ENCODE measurements around the gene SDHAF2.

Gene SDHAF2

GRCh38 chr11:61480261-61480993 is 50.5 kb downstream of the SDHAF2 start:
- DNase-seq (ENCODE audit: low read depth), result no peak
- no peak for TF ChIP-seq CTCF (conservative IDR thresholded peaks at IDR 0.05; ENCODE audit: control insufficient read depth, insufficient read depth, low read depth, low read length)
- no peak overlapping the region for H3K4me3 ChIP-seq (ENCODE audit: control insufficient read depth, low read depth, low read length)

GRCh38 chr11:61480994-61481335 is 51.0 kb downstream of the SDHAF2 start:
- H3K4me3 ChIP-seq (ENCODE audit: control insufficient read depth, low read depth, low read length), result no peak overlapping the region
- no peak for DNase-seq (ENCODE audit: low read depth)
- TF ChIP-seq CTCF (conservative IDR thresholded peaks at IDR 0.05; ENCODE audit: control insufficient read depth, insufficient read depth, low read depth, low read length), result no peak

GRCh38 chr11:61481806-61482205 is 51.9 kb downstream of the SDHAF2 start:
- no peak for DNase-seq (ENCODE audit: low read depth)
- TF ChIP-seq CTCF (conservative IDR thresholded peaks at IDR 0.05; ENCODE audit: control insufficient read depth, insufficient read depth, low read depth, low read length), result no peak
- no peak overlapping the region for H3K4me3 ChIP-seq (ENCODE audit: control insufficient read depth, low read depth, low read length)

- H3K4me3 ChIP-seq (ENCODE audit: control insufficient read depth, low read depth, low read length), result no peak overlapping the region
- no peak for DNase-seq (ENCODE audit: low read depth)
- peak; percentile 58 for TF ChIP-seq CTCF (conservative IDR thresholded peaks at IDR 0.05; ENCODE audit: control insufficient read depth, insufficient read depth, low read depth, low read length)
Observed at GRCh38 chr11:61482513-61482912, 52.6 kb downstream of the SDHAF2 start.

- TF ChIP-seq CTCF (conservative IDR thresholded peaks at IDR 0.05; ENCODE audit: control insufficient read depth, insufficient read depth, low read depth, low read length), result no peak
- no peak overlapping the region for H3K4me3 ChIP-seq (ENCODE audit: control insufficient read depth, low read depth, low read length)
- DNase-seq (ENCODE audit: low read depth), result no peak
Observed at GRCh38 chr11:61484541-61484940, 54.6 kb downstream of the SDHAF2 start.

- TF ChIP-seq CTCF (conservative IDR thresholded peaks at IDR 0.05; ENCODE audit: control insufficient read depth, insufficient read depth, low read depth, low read length), result no peak
- no peak overlapping the region for H3K4me3 ChIP-seq (ENCODE audit: control insufficient read depth, low read depth, low read length)
- no peak for DNase-seq (ENCODE audit: low read depth)
Observed at GRCh38 chr11:61485080-61485479, 55.2 kb downstream of the SDHAF2 start.

Data from fibroblast of mammary gland (primary cell).